Stimulated activated CD8-positive, alpha-beta memory T cell treated with anti-CD3 and anti-CD28 coated beads, Interleukin-15, amount 100 ng/mL, for 24 hours (primary cell): ENCODE results near the gene ZNF33B.
A peak's percentile ranks its signal among the peaks of the same experiment; 100 is the strongest.
"Not testable (repeated sequence)": the region's sequence is repeated elsewhere in the genome, so short reads cannot be mapped to it uniquely, and the experiment has no call there.

Experiments
- DNase-seq: peaks from one replicate; pipeline ENCODE4 v3.0.0-alpha.2; 2020; ENCODE audit warnings: low read depth

Gene ZNF33B

DNA sequence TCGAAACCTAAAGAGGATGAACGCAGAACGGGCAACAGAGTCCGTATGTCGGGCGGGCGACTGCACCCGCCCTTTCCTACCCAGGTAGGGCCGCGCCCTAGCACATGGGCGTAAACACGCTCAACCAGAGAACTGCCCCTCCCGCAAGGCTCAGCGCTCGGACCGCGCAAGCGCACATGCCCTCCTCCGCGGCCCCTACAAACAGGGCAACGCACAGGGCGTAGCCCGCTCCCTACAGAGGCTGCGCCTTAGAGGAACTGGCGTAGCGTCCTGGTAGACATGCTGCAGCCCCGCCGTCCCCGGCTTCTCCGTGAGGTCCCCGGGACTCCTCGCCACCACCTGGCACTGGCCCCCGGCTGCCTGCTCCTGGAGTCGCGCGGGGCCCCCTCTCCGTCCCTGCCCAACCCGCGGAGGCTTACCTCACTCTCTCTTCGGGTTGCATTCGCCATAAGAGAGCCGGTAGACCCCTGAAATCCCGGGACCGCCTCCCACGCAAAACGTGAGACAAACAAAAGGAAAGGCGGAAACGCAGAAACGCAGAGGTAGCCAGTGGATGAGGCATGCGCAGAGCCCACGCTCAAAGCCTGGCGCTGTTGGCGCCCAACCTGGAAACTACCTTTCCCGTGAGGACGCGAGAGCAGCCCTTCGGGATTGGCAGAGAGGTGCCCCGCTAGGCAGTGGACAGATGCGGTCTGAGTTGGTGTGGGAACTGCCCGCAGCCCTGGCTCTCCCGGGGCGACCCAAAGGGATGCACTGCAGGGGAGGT, at the start of gene ZNF33B:
Gene ZNF33B, minus strand, starts transcription at position 516 of the 766 bp plus-strand sequence. CDS start 1,642 bp downstream, outside the sequence.
- DNase-seq = peak; percentile 79

DNA sequence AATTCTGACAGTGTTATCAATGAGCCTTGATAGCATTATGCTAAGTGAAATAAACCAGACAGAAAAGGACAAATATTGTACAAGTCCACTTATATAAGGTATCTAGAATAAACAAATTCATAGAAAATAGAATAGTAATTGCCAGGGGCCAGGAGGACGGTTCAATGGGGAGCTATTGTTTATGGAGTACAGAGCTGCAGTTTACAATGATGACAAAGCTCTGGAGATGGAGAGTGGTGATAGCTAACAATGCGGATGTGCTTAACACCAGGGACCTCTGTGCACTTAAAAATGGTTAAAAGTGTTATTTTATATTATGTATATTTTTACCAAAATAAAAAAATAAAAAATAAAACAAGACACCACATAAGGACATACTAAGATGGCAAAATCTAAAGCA, 46.1 kb upstream of the ZNF33B start:
- no peak for DNase-seq

DNA sequence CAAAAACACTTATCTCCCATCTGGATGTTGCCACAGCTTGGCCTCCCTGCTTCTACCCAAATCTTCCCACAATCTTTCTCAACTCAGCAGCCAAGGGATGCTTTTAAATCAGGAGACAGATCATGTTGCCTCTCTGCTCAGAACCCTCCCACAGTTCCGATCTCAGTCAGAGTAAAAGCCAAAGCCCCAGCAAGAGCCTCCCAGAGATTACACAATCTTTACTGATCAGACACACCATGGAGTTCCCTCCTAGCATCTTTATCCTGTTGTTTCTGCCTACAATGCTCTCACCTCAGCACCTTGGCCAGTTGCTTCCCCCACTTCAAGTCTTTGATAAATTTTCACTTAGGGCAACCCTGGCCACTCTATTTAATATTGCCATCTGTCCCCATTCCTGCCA, 41.9 kb upstream of the ZNF33B start:
- DNase-seq = no peak

DNA sequence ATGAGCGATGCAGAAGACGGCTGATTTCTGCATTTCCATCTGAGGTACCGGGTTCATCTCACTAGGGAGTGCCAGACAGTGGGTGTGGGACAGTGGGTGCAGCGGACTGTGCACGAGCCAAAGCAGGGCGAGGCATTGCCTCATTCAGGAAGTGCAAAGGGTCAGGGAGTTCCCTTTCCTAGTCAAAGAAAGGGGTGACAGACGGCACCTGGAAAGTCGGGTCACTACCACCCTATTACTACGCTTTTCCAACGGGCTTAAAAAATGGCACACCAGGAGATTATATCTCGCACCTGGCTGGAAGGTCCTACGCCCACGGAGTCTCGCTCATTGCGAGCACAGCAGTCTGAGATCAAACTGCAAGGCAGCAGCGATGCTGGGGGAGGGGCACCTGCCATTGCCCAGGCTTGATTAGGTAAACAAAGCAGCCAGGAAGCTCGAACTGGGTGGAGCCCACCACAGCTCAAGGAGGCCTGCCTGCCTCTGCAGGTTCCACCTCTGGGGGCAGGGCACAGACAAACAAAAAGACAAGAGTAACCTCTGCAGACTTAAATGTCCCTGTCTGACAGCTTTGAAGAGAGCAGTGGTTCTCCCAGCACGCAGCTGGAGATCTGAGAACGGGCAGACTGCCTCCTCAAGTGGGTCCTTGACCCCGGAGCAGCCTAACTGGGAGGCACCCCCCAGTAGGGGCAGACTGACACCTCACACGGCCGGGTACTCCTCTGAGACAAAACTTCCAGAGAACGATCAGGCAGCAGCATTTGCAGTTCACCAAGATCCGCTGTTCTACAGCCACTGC, 27.0 kb upstream of the ZNF33B start:
- DNase-seq = not testable (repeated sequence)

DNA sequence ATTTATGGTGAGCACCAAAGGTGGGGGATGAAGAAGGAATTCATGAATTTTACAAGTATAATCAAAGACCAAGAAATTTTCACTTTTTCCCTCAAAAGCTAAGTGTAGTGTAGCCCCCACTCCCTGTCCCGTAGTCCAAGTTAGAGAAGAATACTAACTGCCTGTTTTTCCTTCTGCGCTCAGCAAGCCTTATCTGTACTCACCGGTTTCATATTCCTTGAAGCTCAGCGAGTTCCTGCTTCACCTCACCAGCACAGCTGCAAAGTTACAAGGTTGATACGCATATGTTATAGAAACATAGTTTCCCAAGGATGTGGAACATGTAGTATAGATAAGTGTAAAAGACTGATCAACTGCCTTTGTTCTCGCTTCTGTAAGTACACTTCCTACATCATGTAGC, 16.0 kb upstream of the ZNF33B start:
- no peak for DNase-seq

DNA sequence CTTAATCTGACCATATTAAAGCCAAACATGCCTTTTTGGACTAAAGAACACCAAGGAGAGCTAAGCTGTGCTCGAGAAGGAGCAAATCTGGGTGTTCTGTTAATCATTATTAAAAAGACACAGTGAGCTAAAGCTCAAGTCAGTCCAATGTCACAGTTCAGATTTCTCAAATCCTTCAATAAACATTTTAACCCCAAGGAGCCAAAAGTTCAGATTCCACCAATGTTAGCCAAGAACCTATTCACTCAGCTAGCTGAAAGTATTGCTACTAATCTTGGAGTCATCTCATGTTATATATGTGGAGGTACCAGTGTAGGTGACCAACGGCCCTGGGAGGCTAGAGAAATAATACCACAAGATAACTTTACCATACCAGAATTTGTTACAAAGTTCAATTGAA, 14.5 kb upstream of the ZNF33B start:
- no peak for DNase-seq

DNA sequence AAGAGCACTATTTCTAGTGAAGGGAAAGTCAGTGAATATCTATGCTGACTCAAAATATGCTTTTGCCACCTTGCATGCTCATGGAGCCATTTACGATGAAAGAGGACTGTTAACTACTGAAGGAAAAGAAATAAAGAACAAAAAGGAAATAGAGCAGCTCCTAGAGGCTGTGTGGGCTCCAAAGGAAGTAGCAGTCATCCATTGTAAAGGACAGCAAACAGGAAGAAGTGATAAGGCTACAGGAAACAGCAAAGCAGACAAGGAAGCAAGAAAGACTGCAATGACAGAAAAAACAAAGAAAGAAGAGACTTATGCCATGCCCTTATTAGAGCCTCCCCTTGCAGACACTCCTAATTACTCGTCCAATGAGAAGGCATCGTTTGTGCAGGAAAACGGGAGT, 12.0 kb upstream of the ZNF33B start:
- DNase-seq = no peak

DNA sequence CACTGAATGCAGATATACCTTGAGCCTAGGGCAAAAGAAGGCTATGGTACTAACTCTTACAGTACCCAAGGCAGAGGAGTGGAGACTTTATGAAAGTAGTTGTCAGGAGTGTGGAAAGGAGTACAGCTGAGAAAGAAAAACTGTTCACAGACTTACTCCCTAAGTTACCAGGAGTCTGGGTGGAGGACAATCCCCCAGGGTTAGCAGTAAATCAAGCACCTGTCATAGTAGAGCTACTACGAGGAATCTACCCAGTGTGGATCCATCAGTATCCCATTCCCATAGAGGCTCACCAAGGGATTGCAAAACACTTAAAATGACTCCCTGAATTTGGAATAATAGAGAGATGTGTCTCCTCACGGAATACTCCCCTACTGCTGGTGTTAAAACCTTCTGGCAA, 10.1 kb upstream of the ZNF33B start:
- DNase-seq = no peak

DNA sequence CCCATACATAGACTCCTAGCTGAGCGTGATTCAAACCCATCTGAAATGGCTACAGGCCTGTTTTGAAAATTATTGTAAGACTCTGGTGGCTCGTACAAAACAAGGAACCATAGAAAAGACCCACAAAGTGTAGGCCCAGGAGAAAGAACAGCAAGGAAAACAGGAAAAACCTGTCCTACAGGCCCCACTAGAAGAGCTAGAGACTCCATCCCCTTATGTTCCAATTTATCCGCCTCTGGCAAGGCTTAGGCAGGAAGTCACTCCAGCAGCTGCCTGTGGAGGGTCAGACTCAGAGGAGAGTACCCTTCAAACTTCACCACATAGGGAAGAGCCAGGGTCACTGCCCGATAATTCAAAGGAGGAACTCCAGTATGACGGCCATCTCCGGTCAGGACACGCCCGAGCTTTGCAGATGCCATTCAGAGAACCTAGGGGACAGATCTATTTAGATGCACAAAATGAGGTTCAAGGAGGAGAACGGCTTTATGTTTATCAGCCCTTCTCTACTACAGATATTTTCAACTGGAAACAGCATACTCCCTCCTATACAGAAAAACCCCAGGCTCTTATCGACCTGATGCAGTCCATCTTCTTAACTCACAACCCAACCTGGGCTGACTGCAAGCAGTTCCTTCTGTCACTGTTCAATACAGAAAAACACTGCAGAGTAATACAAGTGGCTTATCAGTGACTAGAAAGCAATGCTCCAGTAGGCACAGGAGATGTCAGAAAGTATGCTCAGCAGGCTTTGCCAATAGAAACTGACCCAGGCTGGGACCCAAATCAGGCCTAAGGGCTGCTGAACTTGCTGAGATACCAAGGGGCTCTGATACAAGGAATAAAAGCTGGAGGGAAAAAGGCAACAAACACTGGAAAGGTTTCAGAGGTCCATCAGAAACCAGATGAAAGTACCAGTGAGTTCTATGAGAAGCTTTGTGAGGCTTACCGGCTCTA, 8.6 kb upstream of the ZNF33B start:
- no peak for DNase-seq

DNA sequence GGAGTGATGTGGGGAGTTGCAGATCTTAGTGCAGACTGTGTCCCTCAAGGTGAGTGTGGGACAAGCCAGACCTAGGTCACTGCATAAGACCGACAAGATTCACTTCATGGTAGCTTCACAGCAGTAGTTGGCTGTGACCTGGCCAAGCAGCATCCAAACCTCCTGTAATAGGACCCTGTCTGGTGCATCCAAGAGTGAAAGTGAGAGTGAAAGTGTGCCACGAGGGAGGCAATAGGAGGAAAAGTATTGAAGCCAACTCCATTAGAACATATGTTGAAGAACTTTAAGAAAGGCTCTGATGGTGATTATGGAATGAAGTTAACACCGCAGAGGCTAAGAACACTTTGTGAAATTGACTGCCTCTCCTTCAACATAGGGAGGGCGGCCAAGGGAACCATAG, 7.8 kb upstream of the ZNF33B start:
- no peak for DNase-seq

DNA sequence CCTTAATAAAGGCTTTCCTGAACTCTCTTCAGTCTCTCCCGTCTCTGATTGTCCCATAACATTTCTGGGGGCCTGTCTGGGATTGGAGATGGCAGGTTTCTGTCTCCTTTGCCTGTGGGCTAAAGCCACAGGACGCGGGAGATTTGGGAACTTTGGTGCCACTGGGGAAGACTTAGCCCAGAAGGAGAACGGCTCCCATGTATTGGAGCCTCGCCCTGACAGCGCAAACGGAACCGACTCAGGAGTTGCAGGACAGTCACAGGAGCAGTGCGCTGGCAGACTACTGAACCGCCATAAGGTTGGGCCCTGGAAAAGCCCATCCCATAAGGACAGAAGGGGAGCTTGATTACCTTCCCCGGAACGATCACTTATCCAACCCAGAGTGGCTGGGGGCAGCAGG, 7.1 kb upstream of the ZNF33B start:
- no peak for DNase-seq

DNA sequence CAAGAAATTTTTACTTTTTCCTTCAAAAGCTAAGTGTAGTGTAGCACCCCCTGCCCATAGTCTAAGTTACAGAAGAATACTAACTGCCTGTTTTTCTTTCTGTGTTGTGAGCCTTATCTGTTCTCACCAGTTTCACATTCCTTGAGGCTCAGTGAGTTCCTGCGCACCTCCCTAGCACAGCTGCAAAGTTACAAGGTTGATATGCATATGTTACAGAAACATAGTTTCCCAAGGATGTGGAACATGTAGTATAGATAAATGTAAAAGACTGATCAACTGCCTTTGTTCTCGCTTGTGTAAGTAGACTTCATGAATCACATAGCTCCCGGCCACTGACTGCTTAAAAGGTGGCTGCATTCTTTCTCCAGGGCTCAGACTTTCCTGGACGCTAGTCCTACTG, 6.7 kb upstream of the ZNF33B start:
- DNase-seq = no peak

DNA sequence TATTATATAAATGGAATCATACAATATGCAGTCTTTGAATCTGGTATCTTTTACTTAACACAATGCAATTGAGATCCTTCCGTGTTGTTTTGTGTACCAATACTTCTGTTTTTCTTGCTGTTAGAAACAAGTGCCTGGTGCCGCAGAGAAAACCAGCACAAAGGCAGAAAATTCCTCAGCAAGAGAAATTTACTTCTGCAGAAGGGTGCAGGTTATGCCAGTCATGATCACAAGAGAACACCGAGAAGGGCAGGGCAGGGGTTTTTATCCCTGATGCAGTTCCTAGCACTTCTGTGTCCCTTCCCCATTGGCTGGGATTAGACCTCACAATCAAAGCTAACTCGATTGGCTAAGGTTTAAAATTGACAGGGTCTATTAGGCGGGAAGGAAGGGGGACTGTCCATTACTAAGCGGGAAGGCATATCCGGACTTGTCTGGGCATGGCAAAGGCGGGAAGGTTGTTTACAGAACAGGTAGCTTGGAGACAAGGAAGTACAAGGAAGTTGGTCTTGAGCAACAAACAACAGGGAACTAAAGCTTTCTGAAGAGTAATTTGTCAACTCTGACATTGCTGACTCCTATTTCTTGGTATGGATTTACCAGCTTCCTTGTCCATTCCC, 2.4 kb upstream of the ZNF33B start:
- DNase-seq = no peak

DNA sequence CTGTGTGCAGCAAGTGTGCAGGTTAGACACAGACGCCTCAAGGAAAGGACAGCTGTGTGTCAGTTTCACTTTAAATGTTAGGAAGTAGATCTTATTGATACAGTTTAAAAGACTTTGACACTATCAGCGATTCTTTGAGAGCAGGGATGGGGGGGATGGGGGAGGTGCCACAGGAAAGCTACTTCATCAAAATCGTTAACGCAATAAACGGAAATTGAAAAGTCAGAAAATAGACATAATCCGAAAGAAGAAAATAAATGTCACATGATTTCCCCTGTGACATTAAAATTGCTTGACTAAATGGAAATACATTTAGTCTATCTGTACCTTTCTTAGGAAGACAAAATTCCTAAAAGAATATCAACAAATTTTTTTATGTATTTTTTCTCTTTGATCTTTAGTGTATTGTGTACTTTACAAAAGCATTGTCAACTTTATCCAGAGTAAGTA, 476 bp upstream of the ZNF33B start:
- peak; percentile 3 for DNase-seq

DNA sequence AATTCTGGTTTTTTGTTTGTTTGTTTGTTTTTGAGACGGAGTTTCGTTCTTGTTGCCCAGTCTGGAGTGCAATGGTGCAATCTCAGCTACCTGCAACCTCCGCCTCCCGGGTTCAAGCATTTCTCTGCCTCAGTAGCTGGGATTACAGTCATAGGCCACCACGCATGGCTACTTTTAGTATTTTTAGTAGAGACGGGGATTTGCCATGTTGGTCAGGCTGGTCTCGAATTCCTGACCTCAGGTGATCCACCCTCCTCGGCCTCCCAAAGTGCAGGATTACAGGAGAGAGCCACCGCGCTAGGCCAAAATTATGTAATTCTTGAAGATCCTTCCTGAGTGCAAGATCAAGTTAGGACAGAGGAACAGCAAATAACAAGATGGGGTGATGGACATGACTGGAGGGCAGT, 719 bp downstream of the ZNF33B start:
- DNase-seq = no peak

DNA sequence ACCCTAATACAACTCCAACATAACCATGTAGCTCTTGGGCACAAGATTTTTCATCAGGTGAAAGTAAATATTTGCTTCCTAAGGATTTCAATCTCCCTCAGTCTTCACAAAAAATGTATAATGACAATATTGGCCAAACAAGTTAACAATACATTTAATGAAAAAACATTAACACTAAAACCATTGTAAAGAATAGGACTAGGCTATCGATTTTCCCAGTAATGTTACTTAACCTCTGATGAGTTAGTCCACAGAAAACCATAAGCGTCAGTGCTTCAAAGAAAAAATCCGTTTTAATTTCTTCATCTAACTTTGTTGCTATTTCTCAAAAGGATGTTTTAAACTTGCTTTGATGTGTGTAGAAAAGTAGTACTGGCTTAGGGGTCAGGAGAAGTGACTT, 1.2 kb downstream of the ZNF33B start:
- no peak for DNase-seq

DNA sequence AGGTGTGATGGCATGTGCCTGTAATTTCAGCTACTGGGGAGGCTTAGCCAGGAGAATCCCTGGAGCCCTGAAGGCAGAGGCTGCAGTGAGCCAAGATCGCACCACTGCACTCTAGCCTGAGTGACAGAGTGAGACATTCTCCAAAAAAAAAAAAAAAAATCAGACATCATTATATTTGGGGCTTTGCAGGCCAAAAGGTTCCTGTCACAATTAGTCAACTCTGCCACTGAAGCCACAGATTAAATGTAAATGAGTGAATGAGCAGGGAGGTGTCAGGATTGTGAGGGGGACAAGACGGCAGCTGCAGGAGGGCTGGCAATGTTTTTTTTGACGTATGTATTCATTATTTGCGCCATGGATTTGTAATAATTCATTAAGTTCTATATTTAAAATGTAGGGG, 3.3 kb downstream of the ZNF33B start:
- no peak for DNase-seq

DNA sequence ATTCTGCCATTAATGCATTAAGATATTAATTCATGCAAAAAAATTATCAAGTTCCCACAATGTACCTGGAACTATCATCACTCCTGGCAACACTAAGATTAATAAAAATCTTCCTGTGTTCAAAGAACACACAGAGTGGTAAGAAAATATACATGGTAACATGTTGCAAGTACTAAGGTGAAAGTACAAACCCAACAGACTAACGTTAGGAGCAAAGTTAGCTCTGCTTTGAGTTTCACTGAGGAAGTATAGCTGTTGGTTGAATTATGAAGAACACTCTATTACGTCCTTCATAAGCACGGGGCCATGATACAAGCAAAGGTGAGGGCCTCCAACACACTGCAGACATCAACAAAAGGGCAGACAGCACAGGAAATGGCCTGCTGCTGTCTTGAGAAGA, 5.8 kb downstream of the ZNF33B start:
- no peak for DNase-seq

DNA sequence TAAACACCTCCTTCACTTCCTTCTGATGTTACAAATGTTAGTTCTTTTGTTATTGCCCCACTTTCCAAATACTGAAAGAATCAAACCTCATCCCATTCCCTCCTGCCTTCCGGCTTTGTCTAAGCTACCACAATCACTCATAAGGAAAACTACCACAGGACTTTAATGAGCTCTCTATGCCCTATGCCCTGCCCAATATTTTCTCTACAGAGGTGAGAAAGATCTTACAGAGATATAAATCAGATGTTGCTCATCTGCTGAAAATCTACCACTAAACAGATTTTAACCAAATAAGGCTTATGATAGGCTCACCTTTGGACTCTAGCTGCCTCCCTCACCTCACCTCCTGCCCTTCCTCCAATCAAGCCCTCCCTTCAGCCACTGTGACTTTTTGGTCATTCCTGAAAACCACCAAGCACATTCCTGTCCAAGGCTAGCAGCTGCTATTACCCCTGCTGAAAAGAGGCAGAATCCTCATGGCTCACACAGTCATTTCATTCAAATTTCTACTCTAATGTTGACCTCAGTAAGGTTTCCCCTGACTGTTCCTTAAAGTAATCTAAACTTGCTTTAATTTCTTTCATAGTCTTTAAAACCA, 7.7 kb downstream of the ZNF33B start:
- no peak for DNase-seq

DNA sequence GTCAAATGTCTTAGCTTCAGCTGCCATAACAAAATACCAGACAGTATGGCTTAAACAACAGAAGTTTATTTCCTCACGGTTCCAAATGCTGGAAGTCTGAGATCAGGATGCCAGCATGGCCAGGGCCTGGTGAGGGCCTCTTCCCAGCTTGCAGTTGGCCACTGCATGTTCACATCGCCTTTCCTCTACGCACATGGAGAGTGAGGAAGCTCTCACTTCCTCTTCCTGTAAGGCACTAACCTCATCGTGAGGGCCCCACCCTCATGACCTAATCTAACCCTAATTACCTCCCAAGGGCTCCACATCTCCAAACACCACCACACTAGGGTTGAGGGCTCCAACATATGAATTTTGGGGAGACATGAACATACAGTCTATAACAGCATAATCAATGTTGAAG, 14.4 kb downstream of the ZNF33B start:
- DNase-seq = no peak

DNA sequence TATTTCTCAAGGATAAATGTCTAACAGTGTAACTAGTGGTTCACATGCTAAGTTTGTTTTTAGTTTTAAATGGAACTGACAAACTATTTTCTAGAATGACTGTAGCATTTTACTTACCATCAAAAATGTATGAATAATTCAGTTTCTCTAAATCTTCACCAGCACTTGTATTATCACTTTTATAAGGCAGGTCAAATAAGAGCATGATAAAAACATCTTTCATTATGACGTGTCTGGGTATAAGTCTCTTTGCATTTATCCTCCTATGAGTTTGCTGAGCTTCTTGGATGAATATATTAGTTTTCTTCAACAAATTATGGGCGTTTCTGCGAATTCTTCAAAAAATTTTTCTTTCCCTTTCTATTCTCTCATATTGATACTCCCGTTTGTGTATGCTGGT, 19.9 kb downstream of the ZNF33B start:
- DNase-seq = no peak
